GM19328 (cell line): ENCODE data around the gene PTER.

Experiments used
- ATAC-seq: cut with Tn5 transposase; IDR thresholded peaks from one replicate; pipeline ENCODE4 v1.9.1; 2021; ENCODE audit warnings: mild to moderate bottlenecking, moderate library complexity; ENCODE audit not compliant: unreplicated experiment

Gene PTER

DNA sequence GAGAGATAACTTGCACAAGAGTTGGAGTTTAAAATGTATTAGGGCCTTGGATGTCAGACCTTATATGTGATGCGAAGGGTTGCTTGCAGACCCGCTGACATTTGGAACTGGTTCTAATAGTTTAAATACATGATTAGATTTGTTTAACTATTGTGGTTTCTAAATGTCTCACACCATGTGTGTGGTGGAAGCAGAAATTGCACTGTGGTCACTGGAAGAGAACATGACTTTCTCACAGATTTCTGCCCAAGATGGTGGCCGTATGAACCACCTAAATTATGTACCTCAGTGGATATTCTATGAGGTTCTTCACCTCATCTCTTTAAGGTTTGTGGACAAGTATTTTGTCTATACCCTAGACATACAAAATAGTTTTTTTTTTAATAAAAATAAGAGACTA lies 93.0 kb downstream of the PTER start:
- no peak for ATAC-seq

DNA sequence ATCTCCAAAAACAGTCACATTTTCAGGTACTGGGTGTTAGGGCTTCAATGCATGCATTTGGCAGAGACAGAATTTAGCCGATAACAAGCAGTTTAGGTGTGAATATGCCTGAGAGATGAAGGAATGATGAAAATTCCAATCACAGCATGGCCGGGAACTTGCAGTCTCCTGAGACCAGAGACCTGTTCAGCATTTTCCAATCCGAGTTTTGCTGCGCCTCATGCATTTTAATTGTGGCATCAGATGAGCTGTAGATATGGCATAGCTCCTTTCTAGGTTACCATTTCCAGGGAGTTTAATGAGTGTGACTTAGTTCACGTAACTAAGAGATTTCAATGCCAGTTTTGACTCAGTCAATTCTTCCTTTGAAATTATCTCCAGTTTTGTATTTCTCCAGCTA lies 99.3 kb downstream of the PTER start:
- ATAC-seq = no peak

DNA sequence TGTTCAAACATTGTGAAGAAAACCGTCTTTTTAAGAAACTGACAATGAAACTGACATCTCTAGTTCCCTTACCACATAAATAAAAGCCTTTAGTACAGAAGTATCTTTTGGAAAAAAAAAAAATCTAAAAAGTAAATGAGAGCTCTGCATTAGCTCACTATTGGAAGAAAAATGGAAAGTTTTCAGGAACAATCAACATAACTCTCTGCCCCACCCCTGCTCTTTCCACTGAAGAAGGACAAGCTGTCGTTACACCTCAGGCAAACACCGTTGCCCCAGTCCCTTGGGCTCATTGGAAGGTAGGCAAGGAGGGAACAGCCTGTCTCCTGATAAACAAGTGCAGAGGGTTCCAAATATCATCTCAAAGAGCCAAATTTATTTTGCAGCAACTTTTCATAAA lies 107.3 kb downstream of the PTER start:
- ATAC-seq = no peak

DNA sequence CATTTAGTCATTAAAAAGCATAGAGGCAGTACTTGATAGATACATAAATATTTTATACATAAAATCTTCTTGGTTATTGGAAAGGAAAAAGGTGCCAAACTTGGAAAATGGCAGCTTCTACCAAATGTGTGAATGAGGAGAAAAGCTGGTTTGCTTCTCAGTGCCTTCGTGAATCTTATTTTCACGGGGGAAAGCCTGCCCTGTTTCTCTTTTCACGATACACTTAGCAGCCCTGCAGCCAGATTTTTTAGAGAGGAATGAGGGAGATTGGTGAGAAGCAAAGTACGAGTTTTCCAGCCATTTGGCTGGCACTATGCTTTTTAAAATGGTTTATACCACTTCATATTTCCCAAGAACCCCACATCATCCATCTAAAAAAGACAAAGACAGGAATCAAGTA lies 107.8 kb downstream of the PTER start:
- no peak for ATAC-seq

DNA sequence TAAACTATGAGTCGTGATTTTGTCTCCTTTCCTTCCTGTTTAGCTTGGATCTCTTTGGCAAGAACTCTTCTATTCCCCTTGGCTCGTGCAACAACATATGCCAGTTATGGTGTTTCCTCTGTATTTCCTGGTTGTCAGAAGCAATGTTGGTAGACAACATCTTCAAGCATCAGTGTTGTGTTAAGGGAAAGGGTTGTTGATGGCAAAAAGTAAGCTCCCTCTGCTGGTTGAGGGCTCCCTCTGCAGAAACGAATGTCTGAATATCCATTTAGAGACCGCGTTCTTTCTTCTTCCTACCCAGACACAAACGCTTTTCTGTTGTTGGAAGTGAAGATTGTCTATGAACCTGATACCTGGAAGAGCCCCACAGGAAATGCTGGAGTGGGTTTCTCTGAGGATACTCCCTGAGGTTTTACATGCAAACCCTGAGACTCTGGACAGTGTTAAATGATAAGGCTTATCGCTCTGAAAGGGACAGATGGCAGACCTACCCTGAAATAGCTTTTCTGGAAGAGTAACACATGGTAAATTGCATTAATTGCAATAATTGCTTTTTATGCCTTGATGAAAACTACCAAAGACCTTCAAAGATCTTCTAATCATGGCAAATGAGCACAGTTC lies 108.4 kb downstream of the PTER start:
- ATAC-seq = no peak

DNA sequence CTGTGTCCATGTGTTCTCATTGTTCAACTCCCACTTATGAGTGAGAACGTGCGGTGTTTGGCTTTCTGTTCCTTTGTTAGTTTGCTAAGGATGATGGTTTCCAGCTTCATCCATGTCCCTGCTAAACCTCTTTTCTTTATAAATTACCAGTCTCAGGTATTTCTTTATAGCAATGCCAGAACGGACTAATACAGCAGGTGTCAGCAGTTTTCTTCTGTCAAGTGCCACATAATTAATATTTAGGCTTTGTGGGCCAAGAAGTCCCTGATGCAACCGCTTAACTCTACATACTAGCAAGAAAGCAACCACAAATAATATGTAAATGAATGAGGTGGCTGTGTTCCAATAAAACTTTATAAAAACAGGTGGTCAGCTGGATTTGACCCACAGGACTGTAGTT lies 111.2 kb downstream of the PTER start:
- ATAC-seq = no peak

DNA sequence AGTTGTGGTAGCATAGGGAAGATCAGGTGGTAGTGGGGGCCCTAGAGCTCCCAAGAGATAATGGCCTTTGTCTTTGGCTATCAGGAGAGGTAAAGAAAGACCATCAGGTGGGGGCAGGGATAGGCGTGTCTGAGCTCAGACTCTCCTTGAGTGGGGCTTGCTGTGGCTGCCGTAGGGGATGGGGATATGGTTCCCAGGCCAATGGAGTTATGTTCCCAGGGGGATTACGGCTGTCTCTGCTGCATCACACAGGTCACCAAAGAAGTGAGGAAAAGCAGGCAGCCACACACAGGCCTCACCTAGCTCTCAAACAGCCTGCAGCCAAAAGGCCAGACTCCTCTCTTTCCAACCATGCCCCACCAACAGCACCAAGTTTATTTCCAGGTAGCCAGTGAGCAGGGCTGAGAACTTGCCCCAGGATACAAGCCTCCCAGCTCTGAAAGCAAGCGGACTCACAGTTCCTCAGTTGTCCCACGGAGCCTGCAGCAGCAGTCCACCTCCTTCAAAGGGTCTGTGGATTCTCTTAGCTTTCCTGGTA lies 122.5 kb downstream of the PTER start:
- no peak for ATAC-seq

GRCh38 chr10:16562891-16563290 lies 126.1 kb downstream of the PTER start:
- ATAC-seq = no peak
